Central memory CD8-positive, alpha-beta T cell (primary cell): Measurements from ENCODE around the gene RNF125.

Experiments used
- ATAC-seq: fragments of 150-1000 bp; cut with Tn5 transposase; replicated peaks from 2 replicates; pipeline ENCODE4 v1.10.0; 2022; ENCODE audit warnings: mild to moderate bottlenecking, moderate FRiP score, moderate number of reproducible peaks; ENCODE audit not compliant: poor library complexity, severe bottlenecking; ENCODE audit errors: extremely low read depth
- DNase-seq, 2 donors: peaks; one replicate each; pipeline ENCODE4 v3.0.0; 2021; ENCODE audit warnings: low spot score in 2 of 2
- H3K27ac Mint-ChIP-seq: one replicate; pipeline ENCODE4 v1.8.0; 2022; ENCODE audit warnings: low read depth, mild to moderate bottlenecking, moderate library complexity, mixed read lengths
- H3K27me3 Mint-ChIP-seq: one replicate; pipeline ENCODE4 v1.8.0; 2022; ENCODE audit warnings: mixed read lengths
- H3K36me3 Mint-ChIP-seq: one replicate; pipeline ENCODE4 v1.8.0; 2022; ENCODE audit warnings: mild to moderate bottlenecking, moderate library complexity, mixed read lengths; ENCODE audit not compliant: insufficient read depth
- H3K4me1 Mint-ChIP-seq: one replicate; pipeline ENCODE4 v1.8.0; 2022; ENCODE audit warnings: mixed read lengths
- H3K4me3 Mint-ChIP-seq: one replicate; pipeline ENCODE4 v1.8.0; 2022; ENCODE audit warnings: mild to moderate bottlenecking, moderate library complexity, mixed read lengths
- H3K9me3 Mint-ChIP-seq: one replicate; pipeline ENCODE4 v1.8.0; 2022; ENCODE audit warnings: mixed read lengths

Gene RNF125

GRCh38 chr18:32018331-32019250 is at the start of gene RNF125:
Gene RNF125, plus strand, starts transcription at chr18:32018825. Its CDS starts 39 bp downstream, at chr18:32018864.
- Mint-ChIP-seq H3K27me3 (no peaks in the 10 kb centered on the region), H3K27ac (peak within 1 kb of the TSS; percentile 99), H3K4me1 (peaks cover 55% of the 10 kb centered on the region), H3K4me3 (peak within 1 kb of the TSS; percentile 100), H3K36me3 (peaks cover 30% of the 10 kb centered on the region), H3K9me3 (no peaks in the 10 kb centered on the region)
- peak; percentile 80 to 92 for DNase-seq
- peak; percentile 70 for ATAC-seq

- ATAC-seq = no peak
- Mint-ChIP-seq H3K9me3 (peaks cover 20% of the 10 kb centered on the region), H3K36me3 (no peaks in the 10 kb centered on the region)
Observed at GRCh38 chr18:31970617-31971016, 48.0 kb upstream of the RNF125 start.

GRCh38 chr18:31973929-31974546 is 44.6 kb upstream of the RNF125 start:
- peaks cover 25% of the 10 kb centered on the region for H3K9me3 Mint-ChIP-seq
- peaks cover 2% of the 10 kb centered on the region for H3K36me3 Mint-ChIP-seq

More at GRCh38 chr18:31970617-31971016, 48.0 kb upstream of the RNF125 start:
- Mint-ChIP-seq H3K4me1 (no peaks in the 10 kb centered on the region), H3K27me3 (no peaks in the 10 kb centered on the region), H3K4me3 (no peak overlapping the region), H3K27ac (no peak overlapping the region)
- no peak for DNase-seq

GRCh38 chr18:31976242-31976641 is 42.4 kb upstream of the RNF125 start:
- no peak for ATAC-seq
- Mint-ChIP-seq H3K4me1 (no peaks in the 10 kb centered on the region), H3K27me3 (no peaks in the 10 kb centered on the region), H3K27ac (no peak overlapping the region), H3K4me3 (no peak overlapping the region), H3K9me3 (peaks cover 26% of the 10 kb centered on the region), H3K36me3 (peaks cover 2% of the 10 kb centered on the region)
- no peak for DNase-seq

More at GRCh38 chr18:31973929-31974546, 44.6 kb upstream of the RNF125 start:
- H3K27me3 Mint-ChIP-seq = no peaks in the 10 kb centered on the region
- no peaks in the 10 kb centered on the region for H3K4me1 Mint-ChIP-seq
- no peak overlapping the region for H3K27ac Mint-ChIP-seq
- no peak for ATAC-seq
- H3K4me3 Mint-ChIP-seq = no peak overlapping the region
- DNase-seq = no peak

GRCh38 chr18:31977270-31977872 is 41.3 kb upstream of the RNF125 start:
- Mint-ChIP-seq H3K27me3 (no peaks in the 10 kb centered on the region), H3K36me3 (peaks cover 2% of the 10 kb centered on the region), H3K9me3 (peaks cover 21% of the 10 kb centered on the region), H3K27ac (no peak overlapping the region), H3K4me1 (no peaks in the 10 kb centered on the region), H3K4me3 (no peak overlapping the region)
- ATAC-seq (no peak), DNase-seq (no peak)

GRCh38 chr18:31978616-31979015 is 40.0 kb upstream of the RNF125 start:
- Mint-ChIP-seq H3K4me3 (no peak overlapping the region), H3K9me3 (peaks cover 20% of the 10 kb centered on the region), H3K27me3 (no peaks in the 10 kb centered on the region), H3K4me1 (peaks cover 8% of the 10 kb centered on the region), H3K36me3 (peaks cover 2% of the 10 kb centered on the region), H3K27ac (no peak overlapping the region)
- no peak for ATAC-seq
- DNase-seq = no peak

- H3K9me3 Mint-ChIP-seq = peaks cover 12% of the 10 kb centered on the region
- no peaks in the 10 kb centered on the region for H3K27me3 Mint-ChIP-seq
- H3K4me1 Mint-ChIP-seq = peaks cover 13% of the 10 kb centered on the region
- peaks cover 2% of the 10 kb centered on the region for H3K36me3 Mint-ChIP-seq
- DNase-seq (no peak), ATAC-seq (no peak)
- H3K27ac Mint-ChIP-seq = no peak overlapping the region
- no peak overlapping the region for H3K4me3 Mint-ChIP-seq
Observed at GRCh38 chr18:31979714-31980113, 38.9 kb upstream of the RNF125 start.

GRCh38 chr18:31980863-31981262 is 37.8 kb upstream of the RNF125 start:
- peaks cover 5% of the 10 kb centered on the region for H3K9me3 Mint-ChIP-seq

GRCh38 chr18:31983020-31983419 is 35.6 kb upstream of the RNF125 start:
- Mint-ChIP-seq H3K4me1 (peaks cover 15% of the 10 kb centered on the region), H3K27me3 (no peaks in the 10 kb centered on the region), H3K4me3 (no peak overlapping the region), H3K9me3 (peaks cover 5% of the 10 kb centered on the region), H3K36me3 (peaks cover 3% of the 10 kb centered on the region), H3K27ac (no peak overlapping the region)
- ATAC-seq (no peak), DNase-seq (no peak)

More at GRCh38 chr18:31980863-31981262, 37.8 kb upstream of the RNF125 start:
- DNase-seq (no peak), ATAC-seq (no peak)
- Mint-ChIP-seq H3K27ac (no peak overlapping the region), H3K36me3 (peaks cover 3% of the 10 kb centered on the region), H3K4me3 (no peak overlapping the region), H3K27me3 (no peaks in the 10 kb centered on the region), H3K4me1 (peaks cover 15% of the 10 kb centered on the region)

GRCh38 chr18:31983976-31984375 is 34.6 kb upstream of the RNF125 start:
- ATAC-seq (peak; percentile 60), DNase-seq (no peak)
- Mint-ChIP-seq H3K27ac (peak overlapping the region; percentile 26), H3K9me3 (peaks cover 1% of the 10 kb centered on the region), H3K27me3 (no peaks in the 10 kb centered on the region), H3K36me3 (peaks cover 2% of the 10 kb centered on the region), H3K4me3 (no peak overlapping the region), H3K4me1 (peaks cover 15% of the 10 kb centered on the region)

GRCh38 chr18:31990823-31991222 is 27.8 kb upstream of the RNF125 start:
- H3K9me3 Mint-ChIP-seq = no peaks in the 10 kb centered on the region
- ATAC-seq (no peak), DNase-seq (no peak)
- H3K27me3 Mint-ChIP-seq = no peaks in the 10 kb centered on the region
- H3K36me3 Mint-ChIP-seq = no peaks in the 10 kb centered on the region
- H3K27ac Mint-ChIP-seq = no peak overlapping the region
- H3K4me1 Mint-ChIP-seq = peaks cover 4% of the 10 kb centered on the region
- no peak overlapping the region for H3K4me3 Mint-ChIP-seq

- no peak overlapping the region for H3K4me3 Mint-ChIP-seq
- H3K27me3 Mint-ChIP-seq = no peaks in the 10 kb centered on the region
- H3K4me1 Mint-ChIP-seq = peaks cover under 1% of the 10 kb centered on the region
- DNase-seq (no peak), ATAC-seq (no peak)
- H3K27ac Mint-ChIP-seq = no peak overlapping the region
- no peaks in the 10 kb centered on the region for H3K9me3 Mint-ChIP-seq
- H3K36me3 Mint-ChIP-seq = no peaks in the 10 kb centered on the region
Observed at GRCh38 chr18:31996007-31996406, 22.6 kb upstream of the RNF125 start.
